ENCODE measurements around the gene NUDT16L1.

The NUDT16L1 gene

DNA sequence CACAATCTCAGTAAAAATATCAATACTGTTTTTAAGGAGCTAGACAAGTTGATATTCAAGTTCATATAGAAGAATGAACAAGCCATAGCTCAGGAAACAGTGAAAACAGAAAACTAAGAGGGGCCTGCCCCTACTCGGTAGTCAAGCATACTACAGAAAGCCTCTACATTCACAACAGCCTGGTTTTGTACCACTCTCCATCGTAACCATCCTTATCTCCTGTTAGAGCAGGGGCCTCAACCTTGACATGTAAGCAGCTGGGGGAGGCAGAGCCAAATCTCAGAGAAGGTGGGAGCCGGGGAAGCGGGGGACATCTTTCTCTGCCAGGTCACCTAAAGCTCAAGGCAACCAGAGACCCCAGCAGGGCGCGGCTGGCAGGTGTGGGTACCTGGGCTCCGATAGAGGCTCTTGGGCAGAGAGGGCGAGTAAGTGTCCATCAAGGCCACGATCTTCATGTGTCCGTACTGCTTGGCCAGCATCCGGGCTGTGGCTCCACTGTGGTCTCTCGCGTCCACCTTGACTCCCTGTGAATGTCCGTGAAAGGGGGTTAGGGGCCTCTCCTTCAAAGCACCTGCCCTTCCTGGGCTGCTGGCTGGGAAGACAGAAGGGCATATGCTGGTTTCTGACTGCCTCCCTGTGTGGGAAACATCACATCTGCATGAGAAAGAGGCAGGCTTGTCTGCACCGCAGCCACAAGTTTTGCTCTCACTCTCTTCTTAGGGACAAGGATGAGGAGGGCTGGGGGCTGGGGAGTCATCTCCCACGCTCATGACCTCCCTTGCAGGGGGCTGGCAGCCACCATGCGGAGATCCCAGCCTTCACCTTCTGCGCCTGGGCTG lies 20.5 kb downstream of the NUDT16L1 start:
- TF ChIP-seq, protein P1, sequence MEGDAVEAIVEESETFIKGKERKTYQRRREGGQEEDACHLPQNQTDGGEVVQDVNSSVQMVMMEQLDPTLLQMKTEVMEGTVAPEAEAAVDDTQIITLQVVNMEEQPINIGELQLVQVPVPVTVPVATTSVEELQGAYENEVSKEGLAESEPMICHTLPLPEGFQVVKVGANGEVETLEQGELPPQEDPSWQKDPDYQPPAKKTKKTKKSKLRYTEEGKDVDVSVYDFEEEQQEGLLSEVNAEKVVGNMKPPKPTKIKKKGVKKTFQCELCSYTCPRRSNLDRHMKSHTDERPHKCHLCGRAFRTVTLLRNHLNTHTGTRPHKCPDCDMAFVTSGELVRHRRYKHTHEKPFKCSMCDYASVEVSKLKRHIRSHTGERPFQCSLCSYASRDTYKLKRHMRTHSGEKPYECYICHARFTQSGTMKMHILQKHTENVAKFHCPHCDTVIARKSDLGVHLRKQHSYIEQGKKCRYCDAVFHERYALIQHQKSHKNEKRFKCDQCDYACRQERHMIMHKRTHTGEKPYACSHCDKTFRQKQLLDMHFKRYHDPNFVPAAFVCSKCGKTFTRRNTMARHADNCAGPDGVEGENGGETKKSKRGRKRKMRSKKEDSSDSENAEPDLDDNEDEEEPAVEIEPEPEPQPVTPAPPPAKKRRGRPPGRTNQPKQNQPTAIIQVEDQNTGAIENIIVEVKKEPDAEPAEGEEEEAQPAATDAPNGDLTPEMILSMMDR (conservative IDR thresholded peaks at IDR 0.05; ENCODE audit: low read depth, low read length): no peak
- no peak overlapping the region for H3K4me3 ChIP-seq (ENCODE audit: low read length)
- no peak for DNase-seq (ENCODE audit: low read depth)

DNA sequence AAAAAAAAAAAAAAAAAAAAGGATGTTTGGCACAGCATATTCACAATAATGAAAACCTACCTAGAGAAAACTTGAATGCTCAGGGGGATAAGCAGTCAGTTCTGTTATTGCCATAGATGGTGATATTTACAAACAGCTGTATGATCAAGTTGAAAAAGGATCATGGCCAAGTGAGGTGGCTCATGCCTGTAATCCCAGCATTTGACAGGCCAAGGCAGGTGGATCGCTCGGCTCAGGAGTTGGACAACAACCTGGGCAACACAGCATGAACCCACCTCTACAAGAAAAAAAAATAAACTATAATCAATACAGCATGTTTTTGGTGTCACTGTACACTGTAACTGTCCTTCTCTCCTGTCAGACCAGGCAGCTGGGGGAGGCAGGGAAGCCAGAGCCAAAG lies 21.6 kb downstream of the NUDT16L1 start:
- H3K4me3 ChIP-seq (ENCODE audit: low read length): no peak overlapping the region
- no peak for DNase-seq (ENCODE audit: low read depth)
- TF ChIP-seq, protein P1 (conservative IDR thresholded peaks at IDR 0.05; ENCODE audit: low read depth, low read length): no peak

DNA sequence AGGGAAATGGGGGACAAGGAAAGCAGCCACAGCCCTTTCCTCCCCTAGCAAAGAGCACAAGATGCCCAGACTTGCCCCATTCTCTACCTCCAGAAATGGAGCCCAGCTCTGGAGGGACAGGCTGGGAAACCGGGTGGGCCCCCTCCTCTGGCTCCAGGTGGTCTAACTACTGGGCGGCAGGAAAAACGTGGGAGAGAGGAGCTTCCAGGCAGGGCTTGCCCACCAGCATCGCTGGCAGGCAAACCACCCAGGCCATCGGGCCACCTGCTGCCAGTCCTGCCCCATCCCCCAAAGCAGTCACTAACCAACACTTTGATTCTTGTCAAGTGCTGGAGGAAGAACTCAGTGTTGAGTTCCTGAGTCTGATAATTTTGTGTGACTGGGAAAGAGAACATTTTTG lies 25.1 kb downstream of the NUDT16L1 start:
- H3K4me3 ChIP-seq (ENCODE audit: low read length): no peak overlapping the region
- TF ChIP-seq, protein P1 (conservative IDR thresholded peaks at IDR 0.05; ENCODE audit: low read depth, low read length): no peak
- no peak for DNase-seq (ENCODE audit: low read depth)

DNA sequence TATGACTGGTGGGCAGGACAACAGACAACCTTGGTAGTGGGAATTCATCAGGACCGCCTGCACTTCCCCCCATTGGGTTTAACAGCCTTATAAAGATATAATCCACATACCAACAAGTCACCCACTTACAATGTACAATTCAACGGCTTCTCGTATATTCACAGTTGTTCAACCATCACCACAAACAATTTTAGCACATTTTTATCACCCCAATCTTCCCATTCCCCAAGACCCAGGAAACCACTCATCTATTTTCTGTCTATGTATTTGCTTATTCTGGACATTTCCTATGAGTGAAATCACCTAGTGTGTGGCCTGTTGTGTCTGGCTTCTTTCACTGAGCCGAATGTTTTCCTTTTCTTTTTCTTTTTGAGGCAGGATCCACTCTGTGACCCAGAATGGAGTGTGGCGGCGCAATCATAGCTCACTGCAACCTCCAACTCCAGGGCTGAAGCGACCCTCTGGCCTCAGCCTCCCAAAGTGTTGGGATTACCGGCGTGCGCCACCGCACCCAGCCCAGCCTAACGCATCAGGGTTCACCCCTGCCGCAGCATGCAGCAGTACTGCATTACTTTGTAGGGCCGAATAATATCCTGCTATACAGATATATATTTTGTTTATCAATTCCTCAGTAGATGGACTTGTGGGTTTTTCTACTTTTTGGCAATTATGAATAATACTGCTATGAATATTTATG lies 29.9 kb downstream of the NUDT16L1 start:
- TF ChIP-seq, protein P1 (conservative IDR thresholded peaks at IDR 0.05; ENCODE audit: low read depth, low read length): no peak
- no peak overlapping the region for H3K4me3 ChIP-seq (ENCODE audit: low read length)
- DNase-seq (ENCODE audit: low read depth): no peak

DNA sequence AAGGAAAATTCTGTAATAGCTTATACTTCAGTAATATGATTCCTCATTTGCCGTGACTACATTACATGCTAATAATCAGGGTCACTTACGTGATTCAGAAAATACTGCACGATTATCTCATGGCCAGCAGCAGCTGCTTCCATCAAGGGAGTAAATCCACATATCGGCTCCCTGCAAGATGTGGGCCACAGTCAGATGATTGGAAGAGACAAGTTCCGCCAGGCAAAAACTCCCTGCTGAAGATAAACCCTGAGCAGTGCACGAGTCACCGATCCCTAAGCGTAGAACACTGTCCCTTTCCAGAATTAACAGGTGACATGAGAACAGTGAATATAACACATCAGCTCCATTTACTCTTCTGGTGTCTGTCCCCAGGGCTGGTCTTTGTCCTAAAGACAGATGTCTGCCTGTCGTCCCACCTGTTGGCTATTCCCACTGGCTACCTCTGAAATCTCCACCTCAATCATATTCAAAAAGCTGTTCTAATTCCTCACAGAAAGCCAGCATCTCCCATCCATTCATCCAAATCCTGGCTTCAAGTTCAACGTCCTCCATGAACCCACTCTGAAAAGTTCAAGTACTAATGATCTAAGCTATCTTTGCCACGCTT lies 31.4 kb downstream of the NUDT16L1 start:
- TF ChIP-seq, protein P1 (conservative IDR thresholded peaks at IDR 0.05; ENCODE audit: low read depth, low read length): no peak
- DNase-seq (ENCODE audit: low read depth): no peak
- no peak overlapping the region for H3K4me3 ChIP-seq (ENCODE audit: low read length)

DNA sequence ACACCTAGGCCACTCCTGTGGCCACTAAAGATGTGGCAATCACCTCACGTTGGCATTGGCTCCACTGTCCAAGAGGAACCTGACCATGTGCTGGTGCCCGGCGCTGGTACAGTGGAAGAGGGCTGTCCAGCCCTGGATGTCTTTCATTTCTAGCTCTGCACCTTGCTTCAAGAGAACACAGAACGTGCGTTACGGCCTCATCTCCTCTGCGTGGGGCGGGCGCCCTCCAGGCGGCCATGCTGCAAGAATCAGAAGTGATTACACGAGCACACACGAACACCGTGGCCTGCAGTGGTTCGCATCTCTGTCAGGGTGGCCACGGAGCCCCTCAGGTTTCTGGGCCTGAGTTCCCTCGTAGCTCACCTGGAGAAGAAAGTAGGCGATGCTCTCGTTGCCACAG lies 33.3 kb downstream of the NUDT16L1 start:
- TF ChIP-seq, protein P1 (conservative IDR thresholded peaks at IDR 0.05; ENCODE audit: low read depth, low read length): no peak
- no peak overlapping the region for H3K4me3 ChIP-seq (ENCODE audit: low read length)
- no peak for DNase-seq (ENCODE audit: low read depth)
